HepG2 (cell line): ENCODE results near the gene PXT1. TPM values are rescaled to one million over a fixed set of nuclear protein-coding genes. Genes with fewer than 3 reads are reported as not detected.

ENCODE experiments used
- GZF1 ChIP-seq: sonication (generic); formaldehyde crosslinking; IDR thresholded peaks from 2 replicates; pipeline ENCODE4 v1.5.1; 2020; ENCODE audit warnings: mild to moderate bottlenecking, missing genetic modification reagents
- HNRNPH1 ChIP-seq: fragments of 200-400 bp; formaldehyde crosslinking; optimal IDR thresholded peaks from 2 replicates; pipeline ENCODE3; 2017; ENCODE audit warnings: mild to moderate bottlenecking, low read depth, low read length
- MED1 ChIP-seq: sonication (generic); formaldehyde crosslinking; IDR thresholded peaks from 2 replicates; pipeline ENCODE4 v1.4.0; 2020; ENCODE audit warnings: missing genetic modification reagents
- MZF1 ChIP-seq: sonication (generic); formaldehyde crosslinking; IDR thresholded peaks from 2 replicates; pipeline ENCODE4 v1.8.1; 2023; ENCODE audit warnings: mild to moderate bottlenecking, missing genetic modification reagents, borderline replicate concordance
- NRL ChIP-seq: sonication (generic); formaldehyde crosslinking; IDR thresholded peaks from 2 replicates; pipeline ENCODE4 v1.5.0; 2020; ENCODE audit warnings: missing genetic modification reagents, mild to moderate bottlenecking, moderate library complexity, borderline replicate concordance
- POGZ ChIP-seq: sonication (generic); formaldehyde crosslinking; IDR thresholded peaks from 2 replicates; pipeline ENCODE4 v1.4.0; 2020; ENCODE audit warnings: mild to moderate bottlenecking, missing genetic modification reagents
- SETDB1 ChIP-seq: sonication (generic); formaldehyde crosslinking; IDR thresholded peaks from 2 replicates; pipeline ENCODE4 v1.5.1; 2020; ENCODE audit warnings: missing genetic modification reagents, mild to moderate bottlenecking, borderline replicate concordance
- SMARCC2 ChIP-seq: fragments of 450-650 bp; IDR thresholded peaks from 2 replicates; pipeline ENCODE4 v1.6.1; 2017; ENCODE audit warnings: antibody characterized with exemption, mild to moderate bottlenecking
- SYNCRIP ChIP-seq: fragments of 200-400 bp; formaldehyde crosslinking; IDR thresholded peaks from 2 replicates; pipeline ENCODE4 v1.6.1; 2018; ENCODE audit warnings: mild to moderate bottlenecking, low read depth, low read length; ENCODE audit not compliant: insufficient read depth
- TBL1XR1 ChIP-seq: fragments of 150-350 bp; IDR thresholded peaks from 2 replicates; pipeline ENCODE4 v1.6.1; 2014; ENCODE audit warnings: borderline replicate concordance, low read length; ENCODE audit not compliant: partially characterized antibody
- YEATS2 ChIP-seq: sonication (generic); formaldehyde crosslinking; IDR thresholded peaks from 2 replicates; pipeline ENCODE4 v1.4.0; 2020; ENCODE audit warnings: missing genetic modification reagents, borderline replicate concordance
- ZNF296 ChIP-seq: sonication (generic); formaldehyde crosslinking; conservative IDR thresholded peaks from 2 replicates; pipeline ENCODE4 v1.5.0; 2020; ENCODE audit warnings: mild to moderate bottlenecking, missing genetic modification reagents
- ZNF614 ChIP-seq: IDR thresholded peaks from 2 replicates; pipeline ENCODE4 v1.6.1; 2018; ENCODE audit warnings: missing biosample characterization, missing genetic modification reagents, inconsistent platforms, borderline replicate concordance
- ZNF629 ChIP-seq: sonication (generic); formaldehyde crosslinking; conservative IDR thresholded peaks from 2 replicates; pipeline ENCODE4 v1.5.0; 2020; ENCODE audit warnings: missing genetic modification reagents
- ZNF772 ChIP-seq: sonication (generic); formaldehyde crosslinking; IDR thresholded peaks from 2 replicates; pipeline ENCODE4 v1.5.0; 2020; ENCODE audit warnings: mild to moderate bottlenecking, missing genetic modification reagents
- polyA plus RNA-seq, 8 experiments: library from polyadenylated mRNA; depleted of rRNA in 3 of 8; stranded (reverse) in 7 of 8; unstranded in 1 of 8; fragments of >200 nt; fragmentation: Illumina TruSeq in 4 of 8; extraction: Trizol in 4 of 8; gene quantifications; 2 replicates each; pipeline versions ENCODE4 v1.2.1 to v1.2.3, GENCODE V29; 2011 to 2016; ENCODE audit warnings: low read depth in 4 of 8, missing spikeins in 1 of 8, mixed read lengths in 1 of 8; ENCODE audit not compliant: insufficient read depth in 1 of 8
- total RNA-seq, 5 experiments: library from RNA; depleted of rRNA; stranded (reverse); fragments of >200 nt; fragmentation: Illumina TruSeq; extraction: Trizol; gene quantifications; 2 replicates each; pipeline ENCODE4 v1.2.3, GENCODE V29; 2016; ENCODE audit warnings: low read depth in 1 of 5
- TF ChIP-seq, protein P1 (sequence below), 2 experiments: fragments of 450-650 bp in 1 of 2; sonication (generic) in 1 of 2; formaldehyde crosslinking in 1 of 2; IDR thresholded peaks; 2 replicates each; pipeline versions ENCODE4 v1.6.1 to v1.8.0; 2016 to 2022; ENCODE audit warnings: antibody characterized with exemption in 1 of 2, mild to moderate bottlenecking in 1 of 2, missing genetic modification reagents in 1 of 2
- TF ChIP-seq, protein P2 (sequence below): sonication (generic); formaldehyde crosslinking; IDR thresholded peaks from 2 replicates; pipeline ENCODE4 v1.5.1; 2020; ENCODE audit warnings: mild to moderate bottlenecking, missing genetic modification reagents, moderate library complexity

Gene PXT1
- total and polyA plus RNA-seq, 2 of the 13 experiments (the other 11 are each of a cell fraction or from before 2014, with no cell fraction given), result 0.04 TPM; not detected in 1

GRCh38 chr6:36441307-36441894 is 1.3 kb downstream of the PXT1 start (continued):
- TF ChIP-seq TBL1XR1 (no peak), YEATS2 (CRISPR knock-in tag) (peak; percentile 78; the same call in 1 of the 2 replicates), GZF1 (no peak), ZNF772 (0 out of 2 replicates have a peak, but pooled peaks have one; percentile 32), HNRNPH1 (no peak), MZF1 (no peak), POGZ (CRISPR knock-in tag) (peak; percentile 54; the same call in 1 of the 2 replicates), ZNF296 (CRISPR knock-in tag) (no peak), SMARCC2 (no peak), NRL (no peak), MED1 (CRISPR knock-in tag) (peak; percentile 87), ZNF614 (CRISPR knock-in tag) (0 out of 2 replicates have a peak, but pooled peaks have one; percentile 76), SYNCRIP (no peak), SETDB1 (CRISPR knock-in tag) (no peak), ZNF629 (CRISPR knock-in tag) (no peak)
- TF ChIP-seq, protein P1, sequence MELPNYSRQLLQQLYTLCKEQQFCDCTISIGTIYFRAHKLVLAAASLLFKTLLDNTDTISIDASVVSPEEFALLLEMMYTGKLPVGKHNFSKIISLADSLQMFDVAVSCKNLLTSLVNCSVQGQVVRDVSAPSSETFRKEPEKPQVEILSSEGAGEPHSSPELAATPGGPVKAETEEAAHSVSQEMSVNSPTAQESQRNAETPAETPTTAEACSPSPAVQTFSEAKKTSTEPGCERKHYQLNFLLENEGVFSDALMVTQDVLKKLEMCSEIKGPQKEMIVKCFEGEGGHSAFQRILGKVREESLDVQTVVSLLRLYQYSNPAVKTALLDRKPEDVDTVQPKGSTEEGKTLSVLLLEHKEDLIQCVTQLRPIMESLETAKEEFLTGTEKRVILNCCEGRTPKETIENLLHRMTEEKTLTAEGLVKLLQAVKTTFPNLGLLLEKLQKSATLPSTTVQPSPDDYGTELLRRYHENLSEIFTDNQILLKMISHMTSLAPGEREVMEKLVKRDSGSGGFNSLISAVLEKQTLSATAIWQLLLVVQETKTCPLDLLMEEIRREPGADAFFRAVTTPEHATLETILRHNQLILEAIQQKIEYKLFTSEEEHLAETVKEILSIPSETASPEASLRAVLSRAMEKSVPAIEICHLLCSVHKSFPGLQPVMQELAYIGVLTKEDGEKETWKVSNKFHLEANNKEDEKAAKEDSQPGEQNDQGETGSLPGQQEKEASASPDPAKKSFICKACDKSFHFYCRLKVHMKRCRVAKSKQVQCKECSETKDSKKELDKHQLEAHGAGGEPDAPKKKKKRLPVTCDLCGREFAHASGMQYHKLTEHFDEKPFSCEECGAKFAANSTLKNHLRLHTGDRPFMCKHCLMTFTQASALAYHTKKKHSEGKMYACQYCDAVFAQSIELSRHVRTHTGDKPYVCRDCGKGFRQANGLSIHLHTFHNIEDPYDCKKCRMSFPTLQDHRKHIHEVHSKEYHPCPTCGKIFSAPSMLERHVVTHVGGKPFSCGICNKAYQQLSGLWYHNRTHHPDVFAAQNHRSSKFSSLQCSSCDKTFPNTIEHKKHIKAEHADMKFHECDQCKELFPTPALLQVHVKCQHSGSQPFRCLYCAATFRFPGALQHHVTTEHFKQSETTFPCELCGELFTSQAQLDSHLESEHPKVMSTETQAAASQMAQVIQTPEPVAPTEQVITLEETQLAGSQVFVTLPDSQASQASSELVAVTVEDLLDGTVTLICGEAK (IDR thresholded peaks at IDR 0.05), result no peak
- TF ChIP-seq, protein P1 (CRISPR knock-in tag; IDR thresholded peaks at IDR 0.05), result no peak
- TF ChIP-seq, protein P2, sequence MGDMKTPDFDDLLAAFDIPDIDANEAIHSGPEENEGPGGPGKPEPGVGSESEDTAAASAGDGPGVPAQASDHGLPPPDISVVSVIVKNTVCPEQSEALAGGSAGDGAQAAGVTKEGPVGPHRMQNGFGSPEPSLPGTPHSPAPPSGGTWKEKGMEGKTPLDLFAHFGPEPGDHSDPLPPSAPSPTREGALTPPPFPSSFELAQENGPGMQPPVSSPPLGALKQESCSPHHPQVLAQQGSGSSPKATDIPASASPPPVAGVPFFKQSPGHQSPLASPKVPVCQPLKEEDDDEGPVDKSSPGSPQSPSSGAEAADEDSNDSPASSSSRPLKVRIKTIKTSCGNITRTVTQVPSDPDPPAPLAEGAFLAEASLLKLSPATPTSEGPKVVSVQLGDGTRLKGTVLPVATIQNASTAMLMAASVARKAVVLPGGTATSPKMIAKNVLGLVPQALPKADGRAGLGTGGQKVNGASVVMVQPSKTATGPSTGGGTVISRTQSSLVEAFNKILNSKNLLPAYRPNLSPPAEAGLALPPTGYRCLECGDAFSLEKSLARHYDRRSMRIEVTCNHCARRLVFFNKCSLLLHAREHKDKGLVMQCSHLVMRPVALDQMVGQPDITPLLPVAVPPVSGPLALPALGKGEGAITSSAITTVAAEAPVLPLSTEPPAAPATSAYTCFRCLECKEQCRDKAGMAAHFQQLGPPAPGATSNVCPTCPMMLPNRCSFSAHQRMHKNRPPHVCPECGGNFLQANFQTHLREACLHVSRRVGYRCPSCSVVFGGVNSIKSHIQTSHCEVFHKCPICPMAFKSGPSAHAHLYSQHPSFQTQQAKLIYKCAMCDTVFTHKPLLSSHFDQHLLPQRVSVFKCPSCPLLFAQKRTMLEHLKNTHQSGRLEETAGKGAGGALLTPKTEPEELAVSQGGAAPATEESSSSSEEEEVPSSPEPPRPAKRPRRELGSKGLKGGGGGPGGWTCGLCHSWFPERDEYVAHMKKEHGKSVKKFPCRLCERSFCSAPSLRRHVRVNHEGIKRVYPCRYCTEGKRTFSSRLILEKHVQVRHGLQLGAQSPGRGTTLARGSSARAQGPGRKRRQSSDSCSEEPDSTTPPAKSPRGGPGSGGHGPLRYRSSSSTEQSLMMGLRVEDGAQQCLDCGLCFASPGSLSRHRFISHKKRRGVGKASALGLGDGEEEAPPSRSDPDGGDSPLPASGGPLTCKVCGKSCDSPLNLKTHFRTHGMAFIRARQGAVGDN (CRISPR knock-in tag), result peak; percentile 46; the same call in 1 of the 2 replicates
